Stimulated activated CD8-positive, alpha-beta memory T cell treated with anti-CD3 and anti-CD28 coated beads, Interleukin-12 subunit alpha, Interleukin-12 subunit beta, amount 100 ng/mL, for 24 hours (primary cell): Measurements from ENCODE around the gene CIRBP.

ENCODE experiments used
- DNase-seq: peaks from one replicate; pipeline ENCODE4 v3.0.0-alpha.2; 2020; ENCODE audit errors: extremely low read depth

CIRBP gene

GRCh38 chr19:1269065-1269477 lies at the start of gene CIRBP:
CIRBP (plus strand) TSS chr19:1269332; CDS start chr19:1270934, 1,602 bp downstream.
- DNase-seq = peak; percentile 98

DNA sequence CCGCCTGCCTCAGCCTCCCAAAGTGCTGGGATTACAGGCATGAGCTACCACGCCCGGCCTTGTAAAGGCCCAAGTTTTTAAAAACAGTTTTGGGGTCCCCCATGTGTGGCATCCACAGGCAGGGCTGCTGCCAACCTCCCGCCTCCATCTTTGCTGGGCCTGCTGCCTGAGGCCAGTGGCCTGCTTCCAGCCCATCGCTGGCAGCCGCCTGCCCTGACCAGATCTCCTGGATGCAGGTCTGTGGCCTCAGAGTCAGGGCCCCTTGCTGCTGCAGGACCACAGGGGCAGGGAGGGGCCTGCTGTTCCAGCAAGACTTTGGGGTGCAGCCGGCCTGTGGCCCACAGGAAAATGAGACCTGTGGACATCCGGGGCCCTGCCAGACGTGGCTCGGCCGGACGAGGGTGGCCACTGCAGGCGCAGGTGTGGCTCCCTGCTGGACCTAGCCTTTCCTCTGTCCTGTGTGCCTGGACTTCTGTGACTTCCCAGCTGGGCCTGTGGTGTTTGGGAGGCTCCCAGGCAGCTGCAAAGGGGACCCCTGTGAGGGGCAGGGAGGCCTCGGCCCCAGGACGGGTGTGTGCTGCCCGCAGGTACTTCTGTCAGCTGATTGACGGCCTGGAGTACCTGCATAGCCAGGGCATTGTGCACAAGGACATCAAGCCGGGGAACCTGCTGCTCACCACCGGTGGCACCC lies 49.2 kb upstream of the CIRBP start:
- DNase-seq = no peak

DNA sequence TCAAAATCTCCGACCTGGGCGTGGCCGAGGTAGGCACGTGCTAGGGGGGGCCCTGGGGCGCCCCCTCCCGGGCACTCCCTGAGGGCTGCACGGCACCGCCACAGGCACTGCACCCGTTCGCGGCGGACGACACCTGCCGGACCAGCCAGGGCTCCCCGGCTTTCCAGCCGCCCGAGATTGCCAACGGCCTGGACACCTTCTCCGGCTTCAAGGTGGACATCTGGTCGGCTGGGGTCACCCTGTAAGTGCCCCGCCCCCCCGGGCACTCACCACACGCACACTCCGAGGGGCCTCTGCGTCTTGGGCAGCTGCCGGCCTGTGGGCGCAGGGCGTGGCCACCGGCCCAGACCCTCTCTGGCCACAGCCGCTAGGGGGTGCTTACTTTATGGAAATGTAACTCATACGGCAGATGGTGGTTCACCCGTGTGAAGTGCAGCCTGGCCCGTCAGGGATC lies 48.6 kb upstream of the CIRBP start:
- DNase-seq = no peak

DNA sequence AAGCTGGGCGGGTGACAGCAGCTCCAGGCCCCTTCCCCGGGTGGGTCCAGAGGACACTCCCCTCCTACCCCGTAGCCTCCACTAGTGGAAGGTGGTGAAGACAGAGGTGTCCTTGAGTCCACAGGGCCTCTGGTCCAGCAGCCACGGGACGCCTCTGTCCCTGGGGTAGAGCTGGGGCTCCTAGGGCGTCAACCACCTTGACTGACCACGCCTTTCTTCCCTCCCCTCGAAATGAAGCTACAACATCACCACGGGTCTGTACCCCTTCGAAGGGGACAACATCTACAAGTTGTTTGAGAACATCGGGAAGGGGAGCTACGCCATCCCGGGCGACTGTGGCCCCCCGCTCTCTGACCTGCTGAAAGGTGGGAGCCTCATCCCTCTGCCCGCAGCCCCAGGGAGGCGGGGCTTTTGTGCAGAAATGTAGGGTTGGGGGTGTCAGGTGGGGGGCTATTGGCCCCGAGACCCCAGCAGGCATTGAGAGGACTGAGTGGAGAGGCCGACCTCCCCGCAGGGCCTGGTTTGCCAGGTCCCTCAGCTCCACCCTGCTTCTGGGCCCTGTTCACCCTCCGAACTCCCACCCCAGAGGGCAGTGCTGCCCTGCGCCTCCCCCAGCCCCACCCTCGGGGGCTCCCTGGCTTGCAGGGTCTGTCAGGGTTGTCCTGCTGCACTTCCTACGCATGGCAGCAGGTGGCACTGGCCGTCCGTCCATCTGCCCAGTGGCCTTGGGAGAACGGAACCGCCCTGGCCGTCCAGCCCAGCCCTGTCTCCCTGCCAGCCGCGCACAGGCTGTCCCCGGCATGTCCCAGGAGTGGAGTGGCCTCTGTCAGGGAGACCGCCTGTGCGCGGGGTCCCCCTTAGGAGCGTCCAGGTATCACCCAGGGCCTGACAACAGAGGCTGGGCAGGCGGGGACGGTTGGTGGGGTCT lies 47.9 kb upstream of the CIRBP start:
- no peak for DNase-seq

GRCh38 chr19:1221904-1222255 lies 47.3 kb upstream of the CIRBP start:
- no peak for DNase-seq

DNA sequence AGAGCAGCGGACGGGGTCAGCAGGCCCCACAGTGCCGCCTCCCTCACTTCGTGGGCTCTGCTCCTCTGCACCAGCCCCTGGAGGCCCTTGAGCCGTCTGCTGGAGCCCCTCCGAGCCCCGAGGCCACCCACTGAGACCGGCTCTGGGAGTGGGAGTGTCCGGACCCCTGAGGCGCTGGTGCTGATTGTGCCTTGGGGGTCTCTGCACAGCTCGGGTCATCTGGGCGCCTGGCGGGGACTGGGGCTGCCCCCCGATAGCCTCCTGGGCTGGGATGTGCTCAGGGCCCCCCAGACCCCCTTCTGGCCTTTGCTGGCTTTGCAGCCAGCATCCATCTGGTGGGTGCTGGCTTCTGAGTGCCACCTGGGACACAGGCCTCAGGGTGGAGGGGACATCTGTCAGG lies 46.7 kb upstream of the CIRBP start:
- no peak for DNase-seq

DNA sequence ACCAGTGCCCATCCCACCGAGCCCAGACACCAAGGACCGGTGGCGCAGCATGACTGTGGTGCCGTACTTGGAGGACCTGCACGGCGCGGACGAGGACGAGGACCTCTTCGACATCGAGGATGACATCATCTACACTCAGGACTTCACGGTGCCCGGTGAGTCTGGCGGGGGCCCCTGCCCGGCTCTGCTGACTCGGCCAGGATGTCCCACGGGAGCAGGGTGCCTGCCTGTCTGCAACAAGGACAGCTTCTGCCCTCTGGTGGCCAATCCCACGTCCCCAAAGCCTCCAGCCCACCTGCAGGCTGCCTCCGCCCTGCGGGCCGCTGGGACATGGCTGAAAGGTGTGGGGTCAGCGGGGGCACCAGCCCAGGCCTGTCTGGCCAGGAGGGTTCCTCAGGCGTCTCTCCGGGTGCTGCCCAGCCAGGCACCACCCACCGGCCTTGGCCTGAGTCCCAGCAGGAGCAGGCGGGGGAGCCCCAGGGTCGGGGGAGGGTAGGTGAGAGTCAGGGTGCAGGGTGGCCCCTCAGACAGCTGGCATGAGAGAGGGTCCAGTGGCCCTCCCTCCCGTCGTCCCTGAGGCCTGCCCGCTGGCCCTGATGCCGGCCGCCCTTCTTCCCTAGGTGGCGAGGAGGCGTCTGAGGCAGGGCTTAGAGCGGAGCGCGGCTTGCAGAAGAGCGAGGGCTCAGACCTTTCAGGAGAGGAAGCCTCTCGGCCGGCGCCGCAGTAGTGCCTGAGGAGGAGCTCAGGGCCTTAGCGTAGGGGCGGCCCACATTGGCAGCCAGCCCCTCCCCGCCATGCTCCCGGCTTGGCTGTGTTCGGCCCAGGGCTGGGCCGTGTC lies 45.9 kb upstream of the CIRBP start:
- DNase-seq = no peak

DNA sequence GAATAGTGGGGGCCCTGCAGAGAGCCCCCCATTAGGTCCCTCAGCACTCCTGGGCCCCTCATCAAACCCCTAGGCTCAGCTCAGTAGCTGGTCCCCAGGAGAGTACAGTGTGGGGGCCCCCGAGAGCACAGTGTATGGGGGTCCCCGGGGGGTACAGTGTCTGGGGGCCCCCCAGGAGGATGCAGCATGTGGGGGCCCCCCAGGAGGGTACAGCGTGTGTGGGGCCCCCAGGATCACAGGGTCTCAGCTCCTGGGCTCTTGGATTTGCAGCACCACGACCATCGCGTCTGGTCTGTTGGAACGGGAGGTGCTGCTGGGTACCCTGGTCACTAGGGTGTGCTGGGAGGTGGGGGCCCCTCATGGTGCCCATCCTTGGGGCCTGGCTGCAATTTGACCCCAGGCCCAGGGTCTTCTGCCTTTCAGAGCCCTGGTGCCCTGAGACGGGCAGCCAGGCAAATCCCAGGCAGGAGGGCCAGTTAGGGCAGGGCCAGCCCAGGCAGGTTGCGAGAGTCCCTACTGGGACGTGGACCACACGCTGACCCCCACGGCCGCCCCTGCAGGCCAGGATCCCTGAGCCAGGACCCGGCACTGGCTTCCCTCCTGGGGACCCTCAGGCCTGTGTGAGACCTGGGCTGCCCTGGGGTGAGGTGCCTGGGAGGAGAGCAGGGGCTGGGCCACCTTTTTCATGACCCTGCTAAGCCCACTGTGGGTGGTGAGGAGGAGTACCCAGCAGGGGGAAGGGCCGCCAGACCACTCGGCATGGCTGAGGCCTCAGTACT lies 44.9 kb upstream of the CIRBP start:
- DNase-seq = no peak

- DNase-seq = no peak
Observed at GRCh38 chr19:1224847-1225246, 44.3 kb upstream of the CIRBP start.

DNA sequence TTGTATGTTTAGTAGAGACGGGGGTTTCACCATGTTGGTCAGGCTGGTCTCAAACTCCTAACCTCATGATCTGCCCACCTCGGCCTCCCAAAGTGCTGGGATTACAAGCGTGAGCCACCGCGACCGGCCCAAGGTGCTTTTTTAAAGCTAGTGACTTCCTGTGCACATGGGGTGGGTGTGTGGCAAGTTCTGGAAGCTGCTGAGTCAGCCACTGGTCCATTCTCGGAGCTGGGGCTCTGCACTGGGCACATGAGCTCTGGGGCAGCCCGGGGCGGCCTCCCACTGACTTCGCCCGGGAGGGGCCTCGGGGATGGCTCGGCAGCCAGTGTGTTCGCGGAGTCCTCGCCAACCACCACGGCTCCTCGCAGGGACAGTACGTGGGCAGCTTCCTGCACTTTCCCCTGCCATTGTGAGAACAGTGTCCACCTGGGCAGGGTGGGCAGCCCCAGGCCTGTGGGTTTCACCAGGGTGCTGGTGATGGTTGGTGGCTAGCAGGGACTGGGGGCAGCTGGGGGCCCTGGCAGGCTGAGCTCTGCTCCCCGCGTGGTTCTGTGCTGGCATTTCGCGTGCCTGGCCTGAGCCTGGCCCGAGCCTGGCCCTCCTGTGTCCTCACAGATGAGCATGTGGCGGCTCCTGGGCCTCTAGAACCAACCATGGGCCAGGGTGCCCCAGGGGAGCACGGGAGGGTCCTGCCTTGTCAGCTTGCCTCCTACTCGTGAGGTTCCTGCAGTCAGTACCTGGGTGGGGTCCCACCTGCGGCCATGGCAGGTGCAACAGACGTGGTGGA lies 43.5 kb upstream of the CIRBP start:
- DNase-seq = no peak

GRCh38 chr19:1226227-1226518 lies 43.0 kb upstream of the CIRBP start:
- DNase-seq = no peak

DNA sequence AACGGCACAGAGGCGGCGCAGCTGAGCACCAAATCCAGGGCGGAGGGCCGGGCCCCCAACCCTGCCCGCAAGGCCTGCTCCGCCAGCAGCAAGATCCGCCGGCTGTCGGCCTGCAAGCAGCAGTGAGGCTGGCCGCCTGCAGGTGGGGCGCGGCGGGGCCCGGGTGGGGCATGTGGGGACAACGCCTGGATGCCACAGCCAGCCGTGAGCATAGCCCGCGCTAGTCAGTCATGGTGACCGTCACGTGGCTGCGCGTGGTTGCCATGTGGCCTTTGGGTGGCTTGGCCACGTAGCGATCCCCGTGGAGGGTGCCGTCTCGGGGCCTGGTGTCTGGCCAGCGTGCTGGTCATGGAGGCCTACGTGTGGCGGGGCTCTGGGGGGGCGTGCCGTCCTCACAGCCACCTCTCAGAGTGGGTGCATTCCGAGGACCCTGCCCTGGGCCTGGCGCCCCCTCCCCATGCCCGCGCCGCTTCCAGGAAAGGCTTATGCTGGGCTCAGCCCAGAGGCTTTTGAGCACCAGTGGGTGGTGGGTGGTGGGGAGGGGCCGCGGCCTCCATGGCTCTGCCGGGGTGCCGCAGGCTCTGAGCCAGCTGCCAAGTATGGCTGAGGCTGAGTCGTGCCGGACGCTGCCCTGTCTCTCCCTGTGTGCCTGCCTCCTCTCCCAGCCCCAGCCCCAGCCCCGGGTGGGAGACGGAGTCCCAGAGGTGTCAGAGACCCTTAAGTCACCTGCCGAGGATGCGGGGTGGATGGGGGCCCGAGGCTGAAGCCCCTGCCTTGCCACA lies 42.4 kb upstream of the CIRBP start:
- no peak for DNase-seq

DNA sequence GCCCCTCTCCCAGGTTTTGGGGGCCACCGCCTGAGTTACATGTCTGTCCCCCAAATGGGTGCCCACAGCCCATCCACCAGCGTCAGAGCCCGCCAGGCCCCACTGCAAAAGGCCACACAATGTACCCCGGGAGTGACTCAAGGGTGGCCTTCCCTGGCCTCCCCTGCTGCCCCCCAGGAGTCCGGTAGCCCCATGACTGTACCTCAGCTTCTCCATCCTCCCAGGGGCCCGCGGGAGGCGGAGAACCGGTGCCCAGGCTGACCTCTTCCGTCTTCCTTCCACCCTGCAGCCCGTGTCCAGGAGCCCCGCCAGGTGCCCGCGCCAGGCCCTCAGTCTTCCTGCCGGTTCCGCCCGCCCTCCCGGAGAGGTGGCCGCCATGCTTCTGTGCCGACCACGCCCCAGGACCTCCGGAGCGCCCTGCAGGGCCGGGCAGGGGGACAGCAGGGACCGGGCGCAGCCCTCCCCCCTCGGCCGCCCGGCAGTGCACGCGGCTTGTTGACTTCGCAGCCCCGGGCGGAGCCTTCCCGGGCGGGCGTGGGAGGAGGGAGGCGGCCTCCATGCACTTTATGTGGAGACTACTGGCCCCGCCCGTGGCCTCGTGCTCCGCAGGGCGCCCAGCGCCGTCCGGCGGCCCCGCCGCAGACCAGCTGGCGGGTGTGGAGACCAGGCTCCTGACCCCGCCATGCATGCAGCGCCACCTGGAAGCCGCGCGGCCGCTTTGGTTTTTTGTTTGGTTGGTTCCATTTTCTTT lies 41.7 kb upstream of the CIRBP start:
- DNase-seq = no peak

DNA sequence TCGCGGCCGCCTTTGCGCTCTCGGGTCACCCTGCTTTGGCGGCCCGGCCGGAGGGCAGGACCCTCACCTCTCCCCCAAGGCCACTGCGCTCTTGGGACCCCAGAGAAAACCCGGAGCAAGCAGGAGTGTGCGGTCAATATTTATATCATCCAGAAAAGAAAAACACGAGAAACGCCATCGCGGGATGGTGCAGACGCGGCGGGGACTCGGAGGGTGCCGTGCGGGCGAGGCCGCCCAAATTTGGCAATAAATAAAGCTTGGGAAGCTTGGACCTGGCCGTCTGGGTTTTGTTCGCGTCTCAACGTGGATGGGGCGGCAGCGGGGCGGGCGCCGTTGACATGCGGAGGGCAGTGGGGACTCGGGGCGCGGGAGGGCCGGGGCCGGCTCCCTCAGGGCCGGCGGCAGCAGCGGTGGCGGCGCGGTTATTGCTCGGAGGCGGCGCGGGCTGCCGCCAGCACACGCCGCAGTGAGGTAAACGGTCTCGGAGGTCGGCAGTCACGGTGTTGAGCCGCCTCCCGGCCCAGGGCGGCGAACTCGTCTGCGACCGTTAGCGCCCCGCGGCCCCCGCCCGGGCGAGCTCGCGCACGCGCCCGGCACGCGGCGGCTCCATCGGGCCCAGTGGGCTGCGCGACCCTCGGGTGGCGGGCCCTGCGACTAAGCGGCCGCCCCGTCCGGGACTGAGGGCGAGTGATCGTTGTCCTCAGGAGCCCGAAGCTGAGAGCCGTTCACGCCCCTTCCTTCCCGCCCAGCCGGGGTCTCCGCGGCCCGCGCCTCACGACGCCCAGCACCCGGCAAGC lies 40.8 kb upstream of the CIRBP start:
- no peak for DNase-seq

DNA sequence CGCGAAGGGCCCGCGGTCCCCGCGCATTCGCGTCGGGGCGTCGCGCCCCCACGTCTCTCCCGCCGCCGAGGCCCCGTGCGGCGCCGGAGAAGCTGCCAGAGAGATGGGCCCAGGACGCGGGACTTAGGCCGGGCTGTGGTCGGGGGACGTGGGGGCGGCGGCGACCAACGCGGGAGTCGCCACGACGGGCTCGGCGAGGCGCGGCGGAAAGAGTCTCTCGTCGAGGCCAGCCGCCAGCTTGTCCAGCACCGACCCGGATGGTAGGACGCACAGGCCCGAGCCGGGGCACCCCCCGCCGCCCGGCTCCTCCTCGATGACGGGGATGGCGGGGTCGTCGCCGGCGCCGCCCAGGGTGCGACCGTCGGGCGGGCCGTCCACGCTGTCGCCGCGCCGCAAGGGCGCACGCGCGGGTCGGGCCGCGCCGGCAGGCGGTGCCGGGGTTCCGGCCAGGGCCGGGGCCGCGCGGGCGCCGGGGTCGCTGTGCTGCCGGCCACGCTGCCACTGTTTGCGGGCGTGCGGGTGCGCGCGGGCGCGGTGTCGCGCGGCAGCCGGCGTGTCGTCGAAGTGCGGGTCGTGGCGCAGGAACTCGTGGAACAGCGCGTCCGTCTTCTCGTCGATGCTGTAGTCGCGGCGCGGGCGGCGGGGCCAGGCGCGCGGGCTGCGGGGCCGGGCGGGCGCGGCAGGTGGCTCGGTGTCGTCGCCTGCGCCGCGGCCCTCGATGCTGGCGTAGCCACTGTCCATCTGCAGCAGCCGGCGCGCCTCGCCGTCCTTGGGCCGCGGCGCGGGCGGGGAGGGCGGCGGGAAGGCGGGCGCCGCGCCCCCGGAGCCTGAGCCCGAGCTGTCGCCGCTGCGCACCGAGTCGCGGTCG lies 39.8 kb upstream of the CIRBP start:
- DNase-seq = no peak

DNA sequence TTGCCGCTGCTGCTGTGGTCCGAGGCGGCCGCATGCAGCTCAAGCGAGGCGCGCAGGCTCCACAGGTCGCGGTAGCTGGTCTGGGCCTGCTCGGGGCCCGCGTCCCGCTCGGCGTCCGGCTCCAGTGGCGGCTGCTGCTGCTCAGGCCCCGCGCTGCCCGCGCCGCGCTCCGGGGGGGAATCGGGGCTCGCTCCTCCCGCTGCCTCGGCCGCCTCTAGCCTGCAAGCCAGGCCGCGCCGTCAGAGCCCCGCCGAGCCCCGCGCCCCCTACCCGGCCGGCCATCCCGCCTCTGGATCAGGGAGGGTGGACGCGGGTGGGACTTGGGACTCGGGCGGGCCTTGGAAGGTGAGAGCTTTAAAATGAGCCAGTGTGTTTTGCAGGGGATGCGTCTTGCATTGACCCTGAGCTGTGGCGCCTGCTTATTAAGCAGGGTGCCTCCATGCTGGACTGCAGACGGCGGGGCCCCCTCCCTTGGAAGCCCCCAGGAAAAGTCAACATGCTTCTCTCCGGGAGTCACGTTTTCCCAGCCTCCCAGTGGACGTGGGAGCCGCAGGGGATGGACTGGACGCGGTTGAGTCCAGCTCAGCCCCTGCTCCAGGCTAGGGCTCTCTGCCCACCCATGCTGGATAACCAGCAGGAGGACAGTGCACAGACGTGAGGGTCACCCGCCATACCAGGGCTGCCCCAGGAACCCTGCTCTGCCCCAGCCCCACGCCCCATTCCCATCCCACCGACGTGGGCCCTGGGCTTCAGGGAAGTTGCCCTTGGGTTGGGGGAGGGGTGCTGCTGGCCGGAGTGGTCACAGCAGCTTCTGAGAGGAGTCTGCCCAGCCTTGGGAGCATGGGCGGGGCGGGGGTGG lies 39.0 kb upstream of the CIRBP start:
- DNase-seq = no peak
